DND-41 (cell line): ENCODE data around the gene WNK2.

Source experiments
- ATAC-seq: fragments of 200-7000 bp; cut with Tn5 transposase; 3 replicates; pipeline ENCODE4 v1.9.1; 2021; ENCODE audit warnings: low read depth; ENCODE audit not compliant: insufficient read depth
- DNase-seq: peaks from one replicate; pipeline ENCODE4 v3.0.0-alpha.2; 2020
- H2AFZ ChIP-seq: 2 replicates; pipeline ENCODE4 v1.6.0; 2012; ENCODE audit warnings: low read depth, low read length
- H3K27ac ChIP-seq: 2 replicates; pipeline ENCODE4 v1.5.1; 2012; ENCODE audit warnings: low read length, inconsistent platforms
- H3K27me3 ChIP-seq: fragments of 200-600 bp; sonication (generic); 2 replicates; pipeline ENCODE4 v1.6.0; 2012; ENCODE audit warnings: low read length, mild to moderate bottlenecking, inconsistent platforms; ENCODE audit not compliant: insufficient read depth, poor library complexity
- H3K36me3 ChIP-seq: 2 replicates; pipeline ENCODE4 v1.5.1; 2012; ENCODE audit warnings: low read length, inconsistent platforms; ENCODE audit not compliant: insufficient read depth
- H3K4me1 ChIP-seq: 2 replicates; pipeline ENCODE4 v1.5.1; 2012; ENCODE audit warnings: mild to moderate bottlenecking, low read length; ENCODE audit not compliant: insufficient read depth
- H3K4me2 ChIP-seq: 2 replicates; pipeline ENCODE4 v1.6.0; 2012; ENCODE audit warnings: mild to moderate bottlenecking, moderate library complexity, low read length, inconsistent platforms; ENCODE audit not compliant: insufficient read depth
- H3K4me3 ChIP-seq, 2 experiments: fragments of 200-600 bp in 1 of 2; shearing (Covaris generic) in 1 of 2; 2 replicates each; pipeline ENCODE4 v1.5.1; 2012 to 2016; ENCODE audit warnings: inconsistent platforms in 2 of 2, low read length in 2 of 2, mild to moderate bottlenecking in 2 of 2, low read depth in 1 of 2, moderate library complexity in 1 of 2
- H3K79me2 ChIP-seq: 2 replicates; pipeline ENCODE4 v1.6.0; 2012; ENCODE audit warnings: low read length, inconsistent platforms; ENCODE audit not compliant: insufficient read depth
- H3K9ac ChIP-seq: 2 replicates; pipeline ENCODE4 v1.6.0; 2012; ENCODE audit warnings: low read depth, mild to moderate bottlenecking, inconsistent platforms, low read length, moderate library complexity
- H3K9me3 ChIP-seq: 2 replicates; pipeline ENCODE4 v1.5.1; 2012; ENCODE audit warnings: low read length, moderate library complexity, mild to moderate bottlenecking, inconsistent platforms; ENCODE audit not compliant: insufficient read depth, severe bottlenecking
- H4K20me1 ChIP-seq: 2 replicates; pipeline ENCODE4 v1.6.0; 2012; ENCODE audit warnings: low read length; ENCODE audit not compliant: insufficient read depth
- EZH2 ChIP-seq: IDR thresholded peaks from 3 replicates; pipeline ENCODE4 v1.6.1; 2012; ENCODE audit warnings: borderline replicate concordance, low read depth, mild to moderate bottlenecking, moderate library complexity, low read length, inconsistent platforms; ENCODE audit not compliant: severe bottlenecking
- TF ChIP-seq, protein P1 (sequence below): IDR thresholded peaks from 2 replicates; pipeline ENCODE4 v1.5.1; 2012; ENCODE audit warnings: borderline replicate concordance, low read length, moderate library complexity, mild to moderate bottlenecking; ENCODE audit not compliant: poor library complexity, severe bottlenecking; ENCODE audit errors: extremely low read depth

Gene WNK2

GRCh38 chr9:93187047-93187446 is 3.1 kb downstream of the WNK2 start:
- no peak for ATAC-seq
- Histone ChIP-seq H3K79me2 (no peaks in the 10 kb centered on the region), H3K4me3 (no peak overlapping the region), H2AFZ (no peak overlapping the region), H3K9me3 (no peaks in the 10 kb centered on the region), H3K4me1 (no peaks in the 10 kb centered on the region), H3K27me3 (peaks cover 2% of the 10 kb centered on the region), H3K4me2 (no peak overlapping the region), H4K20me1 (no peaks in the 10 kb centered on the region), H3K27ac (no peak overlapping the region), H3K36me3 (no peaks in the 10 kb centered on the region), H3K9ac (no peak overlapping the region)
- DNase-seq, result no peak
- TF ChIP-seq, protein P1, sequence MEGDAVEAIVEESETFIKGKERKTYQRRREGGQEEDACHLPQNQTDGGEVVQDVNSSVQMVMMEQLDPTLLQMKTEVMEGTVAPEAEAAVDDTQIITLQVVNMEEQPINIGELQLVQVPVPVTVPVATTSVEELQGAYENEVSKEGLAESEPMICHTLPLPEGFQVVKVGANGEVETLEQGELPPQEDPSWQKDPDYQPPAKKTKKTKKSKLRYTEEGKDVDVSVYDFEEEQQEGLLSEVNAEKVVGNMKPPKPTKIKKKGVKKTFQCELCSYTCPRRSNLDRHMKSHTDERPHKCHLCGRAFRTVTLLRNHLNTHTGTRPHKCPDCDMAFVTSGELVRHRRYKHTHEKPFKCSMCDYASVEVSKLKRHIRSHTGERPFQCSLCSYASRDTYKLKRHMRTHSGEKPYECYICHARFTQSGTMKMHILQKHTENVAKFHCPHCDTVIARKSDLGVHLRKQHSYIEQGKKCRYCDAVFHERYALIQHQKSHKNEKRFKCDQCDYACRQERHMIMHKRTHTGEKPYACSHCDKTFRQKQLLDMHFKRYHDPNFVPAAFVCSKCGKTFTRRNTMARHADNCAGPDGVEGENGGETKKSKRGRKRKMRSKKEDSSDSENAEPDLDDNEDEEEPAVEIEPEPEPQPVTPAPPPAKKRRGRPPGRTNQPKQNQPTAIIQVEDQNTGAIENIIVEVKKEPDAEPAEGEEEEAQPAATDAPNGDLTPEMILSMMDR, result no peak
- no peak for TF ChIP-seq EZH2

GRCh38 chr9:93187574-93187973 is 3.6 kb downstream of the WNK2 start:
- Histone ChIP-seq H3K27ac (no peak overlapping the region), H3K4me1 (no peaks in the 10 kb centered on the region), H3K9ac (no peak overlapping the region), H3K36me3 (no peaks in the 10 kb centered on the region), H2AFZ (no peak overlapping the region), H3K4me2 (no peak overlapping the region), H4K20me1 (no peaks in the 10 kb centered on the region), H3K9me3 (no peaks in the 10 kb centered on the region), H3K27me3 (peaks cover 2% of the 10 kb centered on the region), H3K79me2 (no peaks in the 10 kb centered on the region), H3K4me3 (no peak overlapping the region)
- no peak for TF ChIP-seq EZH2
- TF ChIP-seq, protein P1, result no peak
- no peak for ATAC-seq
- no peak for DNase-seq

DNA sequence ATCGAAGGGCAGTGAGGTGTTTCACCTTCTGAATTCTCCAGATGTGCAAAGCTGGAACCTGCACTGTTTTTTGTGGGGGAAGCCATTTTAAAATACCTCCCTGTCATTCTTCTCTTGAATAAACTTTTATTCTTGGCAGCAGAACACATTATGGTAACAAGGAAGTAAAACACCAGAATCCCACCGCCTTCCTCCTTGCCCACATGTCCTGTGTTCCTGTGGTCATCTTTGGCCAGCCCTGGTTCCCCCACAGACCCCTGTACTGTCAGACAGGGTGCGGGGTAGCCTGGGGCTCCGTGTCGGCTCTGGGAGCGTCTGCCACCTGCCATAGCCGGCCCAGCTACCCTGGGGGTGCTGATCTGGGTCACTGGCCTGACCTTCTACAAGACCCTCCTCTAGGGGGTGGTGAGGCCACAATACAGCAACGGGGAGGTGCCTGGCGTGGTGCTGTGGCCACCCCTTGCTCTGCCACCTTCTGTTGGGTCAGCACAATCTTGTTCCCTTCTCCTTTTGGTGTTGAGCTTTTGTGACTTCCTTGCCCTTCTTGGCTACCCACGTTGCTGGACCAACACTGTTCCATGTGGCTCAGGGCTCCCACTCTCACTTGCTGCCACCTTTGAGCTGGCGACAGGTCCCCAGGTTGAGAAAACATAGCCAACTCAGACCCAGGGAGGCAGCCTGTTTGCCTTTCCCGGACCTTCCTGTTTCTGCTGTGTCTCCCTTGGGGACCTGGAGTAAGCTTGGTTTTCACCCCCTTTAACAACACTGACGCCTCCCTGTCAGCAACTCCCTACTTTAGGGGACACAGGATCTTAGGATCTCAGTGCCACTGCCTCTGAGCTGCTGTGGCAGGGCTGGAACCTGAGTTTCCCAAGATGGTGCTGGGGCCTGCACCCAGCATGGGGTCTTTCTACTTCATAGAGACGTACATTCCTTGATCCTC is 4.8 kb downstream of the WNK2 start:
- Histone ChIP-seq H3K27ac (no peak overlapping the region), H2AFZ (no peak overlapping the region), H3K4me3 (no peak overlapping the region), H3K4me2 (no peak overlapping the region), H3K9ac (no peak overlapping the region), H3K27me3 (peaks cover 2% of the 10 kb centered on the region), H3K79me2 (no peaks in the 10 kb centered on the region), H3K4me1 (no peaks in the 10 kb centered on the region), H3K36me3 (no peaks in the 10 kb centered on the region), H3K9me3 (no peaks in the 10 kb centered on the region), H4K20me1 (no peaks in the 10 kb centered on the region)
- DNase-seq, result no peak
- ATAC-seq, result no peak
- TF ChIP-seq, protein P1, result no peak
- TF ChIP-seq EZH2, result no peak
